ENCODE measurements around the gene COP1. TPM values are rescaled to one million over a fixed set of nuclear protein-coding genes. Genes with fewer than 3 reads are reported as not detected.

The COP1 gene
- total and polyA plus RNA-seq, 10 donors: 46.7 to 110 (median 66.0) TPM

GRCh38 chr1:175901076-175901836 lies 305.8 kb downstream of the COP1 start:
- no peaks in the 10 kb centered on the region for H3K4me1 ChIP-seq
- TF ChIP-seq POLR2A (IDR thresholded peaks at IDR 0.05) (no peak), POLR2AphosphoS5 (IDR thresholded peaks at IDR 0.05) (no peak), CTCF (IDR thresholded peaks at IDR 0.05 in 8 of 11, conservative IDR thresholded peaks at IDR 0.05 in 3 of 11) (no peak)
- H3K27me3 ChIP-seq (replicated peaks in 1 of 7): no peaks in the 10 kb centered on the region
- intact Hi-C loops (cut with DNase I; ENCODE audit: low total_unique reads): no loop called here
- DNase-seq: no peak
- H3K27ac ChIP-seq: no peak overlapping the region
- H3K9me3 ChIP-seq: peaks cover 0 to 8% (median 0%) of the 10 kb centered on the region in 8 donors
- no peak overlapping the region for H3K4me3 ChIP-seq
- 87 to 91% (median 90%) methylated on average over 5 of the region's 5 CpGs for WGBS, 5 donors
- peaks cover 0 to 25% (median 0%) of the 10 kb centered on the region in 6 donors for H3K36me3 ChIP-seq

- TF ChIP-seq POLR2AphosphoS5 (IDR thresholded peaks at IDR 0.05) (no peak), CTCF (IDR thresholded peaks at IDR 0.05 in 8 of 11, conservative IDR thresholded peaks at IDR 0.05 in 3 of 11) (no peak), POLR2A (IDR thresholded peaks at IDR 0.05) (no peak)
- intact Hi-C loops (cut with DNase I; ENCODE audit: low total_unique reads): no loop called here
- H3K27ac ChIP-seq: no peak overlapping the region
These were observed 306.9 kb downstream of the COP1 start for GRCh38 chr1:175900171-175900570.

GRCh38 chr1:175895966-175896365 lies 311.1 kb downstream of the COP1 start:
- H3K36me3 ChIP-seq: no peaks in the 10 kb centered on the region
- peaks cover 0 to 10% (median 0%) of the 10 kb centered on the region in 8 donors for H3K9me3 ChIP-seq
- no peak overlapping the region for H3K4me3 ChIP-seq
- 77 to 95% (median 88%) methylated on average over 1 of the region's 1 CpG for WGBS, 5 donors
- H3K27ac ChIP-seq: no peak overlapping the region
- intact Hi-C loops (cut with DNase I; ENCODE audit: low total_unique reads): no loop called here
- TF ChIP-seq CTCF (IDR thresholded peaks at IDR 0.05 in 8 of 11, conservative IDR thresholded peaks at IDR 0.05 in 3 of 11) (no peak), POLR2A (IDR thresholded peaks at IDR 0.05) (no peak), POLR2AphosphoS5 (IDR thresholded peaks at IDR 0.05) (no peak)
- no peaks in the 10 kb centered on the region for H3K4me1 ChIP-seq
- no peak for DNase-seq
- H3K27me3 ChIP-seq (replicated peaks in 1 of 7): no peaks in the 10 kb centered on the region

More at GRCh38 chr1:175900171-175900570, 306.9 kb downstream of the COP1 start:
- H3K4me3 ChIP-seq: no peak overlapping the region
- H3K27me3 ChIP-seq (replicated peaks in 1 of 7): no peaks in the 10 kb centered on the region
- peaks cover 0 to 25% (median 0%) of the 10 kb centered on the region in 6 donors for H3K36me3 ChIP-seq
- H3K9me3 ChIP-seq: peaks cover 0 to 16% (median 0%) of the 10 kb centered on the region in 8 donors
- DNase-seq: no peak
- 90 to 96% (median 94%) methylated on average over 4 of the region's 4 CpGs for WGBS, 5 donors
- H3K4me1 ChIP-seq: no peaks in the 10 kb centered on the region

Small RNAs within 50 kb of the gene (small RNA-seq; reads per million reads assigned to genes)
- gene RF00066 (0 reads per million in 4 donors), gene RNU2-12P (0 reads per million in 4 donors), gene RPS29P5 (0 reads per million in 4 donors), gene SCARNA3 (11.0 to 13.5 (median 11.6) reads per million in 4 donors)

Measured in spleen (tissue), 11 donors.